ENCODE measurements around the gene KRTAP19-4.
"Not testable (repeated sequence)": the region's sequence is repeated elsewhere in the genome, so short reads cannot be mapped to it uniquely, and the experiment has no call there.

Gene KRTAP19-4, protein sequence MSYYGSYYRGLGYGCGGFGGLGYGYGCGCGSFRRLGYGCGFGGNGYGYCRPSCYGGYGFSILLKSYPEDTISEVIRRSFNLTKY

DNA sequence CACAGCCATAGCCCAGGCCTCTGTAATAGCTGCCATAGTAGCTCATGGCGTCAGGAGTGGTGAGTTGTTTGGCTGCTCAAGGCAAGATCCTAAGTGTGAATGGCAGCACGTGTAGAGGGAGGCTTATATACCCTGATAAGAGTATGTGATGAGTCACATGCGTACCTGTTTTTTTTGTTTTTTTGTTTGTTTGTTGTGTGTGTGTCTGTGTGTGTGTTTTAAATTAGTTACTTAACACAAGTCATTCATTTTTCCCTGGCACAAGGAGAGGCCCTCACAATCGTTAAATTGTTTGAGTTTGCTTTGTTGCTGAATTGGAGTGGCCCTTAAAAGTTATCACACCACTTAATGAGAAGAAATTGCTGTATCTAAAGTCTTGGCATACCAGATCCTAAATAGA, at the start of gene KRTAP19-4:
KRTAP19-4 (minus strand) TSS at position 101 of the 400 bp plus-strand sequence; CDS start at position 46, 55 bp downstream.
- TF ChIP-seq, protein P1, sequence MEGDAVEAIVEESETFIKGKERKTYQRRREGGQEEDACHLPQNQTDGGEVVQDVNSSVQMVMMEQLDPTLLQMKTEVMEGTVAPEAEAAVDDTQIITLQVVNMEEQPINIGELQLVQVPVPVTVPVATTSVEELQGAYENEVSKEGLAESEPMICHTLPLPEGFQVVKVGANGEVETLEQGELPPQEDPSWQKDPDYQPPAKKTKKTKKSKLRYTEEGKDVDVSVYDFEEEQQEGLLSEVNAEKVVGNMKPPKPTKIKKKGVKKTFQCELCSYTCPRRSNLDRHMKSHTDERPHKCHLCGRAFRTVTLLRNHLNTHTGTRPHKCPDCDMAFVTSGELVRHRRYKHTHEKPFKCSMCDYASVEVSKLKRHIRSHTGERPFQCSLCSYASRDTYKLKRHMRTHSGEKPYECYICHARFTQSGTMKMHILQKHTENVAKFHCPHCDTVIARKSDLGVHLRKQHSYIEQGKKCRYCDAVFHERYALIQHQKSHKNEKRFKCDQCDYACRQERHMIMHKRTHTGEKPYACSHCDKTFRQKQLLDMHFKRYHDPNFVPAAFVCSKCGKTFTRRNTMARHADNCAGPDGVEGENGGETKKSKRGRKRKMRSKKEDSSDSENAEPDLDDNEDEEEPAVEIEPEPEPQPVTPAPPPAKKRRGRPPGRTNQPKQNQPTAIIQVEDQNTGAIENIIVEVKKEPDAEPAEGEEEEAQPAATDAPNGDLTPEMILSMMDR (IDR thresholded peaks at IDR 0.05; ENCODE audit: low read depth, low read length, missing control alignments), result no peak
- DNase-seq (ENCODE audit: low read depth), result no peak

DNA sequence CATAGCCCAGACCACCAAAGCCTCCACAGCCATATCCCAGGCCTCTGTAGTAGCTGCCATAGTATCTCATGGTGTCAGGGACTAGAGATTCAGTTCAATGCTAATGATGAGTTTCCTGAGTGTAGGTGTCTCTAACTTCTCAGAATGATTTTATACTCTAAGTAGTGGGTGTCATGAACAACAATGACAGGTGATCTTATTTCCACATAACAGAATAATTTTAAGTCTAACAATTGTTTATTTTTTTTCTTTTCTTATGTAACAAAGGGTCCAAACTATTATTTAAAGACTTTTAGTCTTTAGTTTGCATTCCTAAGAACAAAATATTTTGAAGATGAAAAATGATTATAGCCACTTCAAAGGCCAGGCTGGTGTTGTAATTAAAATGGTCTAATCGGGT, 44.8 kb upstream of the KRTAP19-4 start, which contains the start of gene KRTAP19-6:
KRTAP19-6 (minus strand) TSS at position 101 of the 400 bp plus-strand sequence; CDS start at position 70, 31 bp downstream.
- TF ChIP-seq, protein P1 (IDR thresholded peaks at IDR 0.05; ENCODE audit: low read depth, low read length, missing control alignments), result no peak
- no peak within 1 kb of the TSS for H3K4me3 ChIP-seq (ENCODE audit: low read depth, low read length)
- DNase-seq (ENCODE audit: low read depth), result no peak

More for the DNA sequence above, at the start of gene KRTAP19-4:
- no peak within 1 kb of the TSS for H3K4me3 ChIP-seq (ENCODE audit: low read depth, low read length)

GRCh38 chr21:30518876-30519275, 21.9 kb upstream of the KRTAP19-4 start:
- no peak for DNase-seq (ENCODE audit: low read depth)
- no peak overlapping the region for H3K4me3 ChIP-seq (ENCODE audit: low read depth, low read length)
- TF ChIP-seq, protein P1 (IDR thresholded peaks at IDR 0.05; ENCODE audit: low read depth, low read length, missing control alignments), result no peak

DNA sequence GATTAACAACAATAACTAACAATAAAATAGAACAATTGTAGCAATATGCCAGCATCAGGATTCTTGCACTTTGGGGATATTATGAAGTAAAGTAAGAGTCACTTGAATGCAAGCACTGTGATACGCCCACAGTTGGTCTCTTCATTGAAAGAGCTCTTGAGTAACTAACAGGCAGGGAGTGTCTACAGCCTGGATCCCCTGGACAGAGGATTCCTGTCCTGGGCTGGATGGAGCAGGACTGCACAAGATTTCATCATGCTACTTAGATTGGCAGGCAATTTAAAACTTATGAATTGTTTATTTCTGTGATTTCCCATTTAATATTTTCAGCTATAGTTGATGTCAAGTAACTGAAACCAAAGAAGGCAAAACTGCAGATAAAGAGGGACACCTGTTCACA, 18.7 kb upstream of the KRTAP19-4 start:
- no peak for DNase-seq (ENCODE audit: low read depth)
- TF ChIP-seq, protein P1 (IDR thresholded peaks at IDR 0.05; ENCODE audit: low read depth, low read length, missing control alignments), result no peak
- H3K4me3 ChIP-seq (ENCODE audit: low read depth, low read length), result no peak overlapping the region

DNA sequence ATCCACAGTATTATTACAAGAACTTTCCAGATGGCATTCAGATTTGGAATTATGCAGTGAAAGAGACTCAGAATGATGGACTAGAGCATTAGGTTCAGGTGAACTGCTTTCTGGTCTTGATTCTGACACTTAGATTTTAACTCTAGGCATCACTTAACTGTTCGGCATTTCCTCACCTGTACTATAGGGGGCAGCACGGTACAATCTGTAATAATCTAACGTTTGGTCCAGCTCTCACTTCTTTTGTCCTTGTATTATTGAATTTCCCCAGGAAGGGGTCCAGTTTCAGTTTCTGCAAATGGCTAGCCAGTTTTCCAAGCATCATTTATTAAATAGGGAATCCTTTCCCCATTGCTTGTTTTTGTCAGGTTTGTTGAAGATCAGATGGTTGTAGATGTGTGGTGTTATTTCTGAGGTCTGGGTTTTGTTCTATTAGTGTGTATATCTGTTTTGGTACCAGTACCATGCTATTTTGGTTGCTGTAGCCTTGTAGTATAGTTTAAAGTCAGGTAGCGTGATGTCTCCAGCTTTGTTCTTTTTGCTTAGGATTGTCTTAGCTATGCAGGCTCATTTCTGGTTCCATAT, 8.7 kb upstream of the KRTAP19-4 start:
- TF ChIP-seq, protein P1 (IDR thresholded peaks at IDR 0.05; ENCODE audit: low read depth, low read length, missing control alignments), result peak; percentile 30
- DNase-seq (ENCODE audit: low read depth); H3K4me3 ChIP-seq (ENCODE audit: low read depth, low read length): not testable (repeated sequence)

GRCh38 chr21:30502041-30502440, 5.1 kb upstream of the KRTAP19-4 start, which contains the start of gene KRTAP19-5:
Gene KRTAP19-5 (minus strand): TSS chr21:30502141. CDS start chr21:30502090, 51 bp downstream.
- TF ChIP-seq, protein P1 (IDR thresholded peaks at IDR 0.05; ENCODE audit: low read depth, low read length, missing control alignments), result no peak
- DNase-seq (ENCODE audit: low read depth), result no peak
- no peak within 1 kb of the TSS for H3K4me3 ChIP-seq (ENCODE audit: low read depth, low read length)
